HL-60 (cell line): ENCODE results near the gene SPATA12.

Experiments
- DNase-seq, 2 experiments: peaks; one replicate each; pipeline ENCODE4 v3.0.0-alpha.2; 2010 to 2020; ENCODE audit warnings: low read depth in 1 of 2, low spot score in 1 of 2
- H3K27ac ChIP-seq: fragments of 250-450 bp; sonication (Bioruptor Pico); replicated peaks from 2 replicates; pipeline ENCODE4 v1.5.1; 2020; ENCODE audit warnings: mild to moderate bottlenecking, moderate library complexity
- H3K27me3 ChIP-seq: fragments of 250-450 bp; sonication (Bioruptor Pico); 2 replicates; pipeline ENCODE4 v1.5.1; 2021; ENCODE audit warnings: mild to moderate bottlenecking, moderate library complexity; ENCODE audit not compliant: insufficient read depth, poor library complexity, severe bottlenecking
- H3K4me3 ChIP-seq: replicated peaks from 2 replicates; pipeline ENCODE4 v1.5.1; 2011; ENCODE audit warnings: mild to moderate bottlenecking, control low read depth, low read length; ENCODE audit not compliant: insufficient read depth
- CTCF ChIP-seq: IDR thresholded peaks from one replicate; pipeline ENCODE4 v1.5.1; 2011; ENCODE audit warnings: low read length, control low read depth, inconsistent platforms; ENCODE audit not compliant: insufficient read depth
- GABPA ChIP-seq: IDR thresholded peaks from 2 replicates; pipeline ENCODE4 v1.6.1; 2012; ENCODE audit warnings: low read depth
- POLR2AphosphoS5 ChIP-seq: IDR thresholded peaks from 2 replicates; pipeline ENCODE4 v1.6.1; 2012; ENCODE audit warnings: low read depth
- REST ChIP-seq: IDR thresholded peaks from 2 replicates; pipeline ENCODE4 v1.6.1; 2012; ENCODE audit warnings: low read depth; ENCODE audit not compliant: insufficient replicate concordance
- SPI1 ChIP-seq: IDR thresholded peaks from 2 replicates; pipeline ENCODE4 v1.6.1; 2012; ENCODE audit warnings: low read depth, mild to moderate bottlenecking, borderline replicate concordance

The SPATA12 gene

GRCh38 chr3:57048052-57048671, 12.3 kb upstream of the SPATA12 start:
- Histone ChIP-seq H3K27ac (no peak overlapping the region), H3K27me3 (no peaks in the 10 kb centered on the region), H3K4me3 (no peak overlapping the region)
- no peak for DNase-seq
- TF ChIP-seq SPI1 (no peak), POLR2AphosphoS5 (no peak), REST (no peak)

GRCh38 chr3:57048728-57049127, 11.7 kb upstream of the SPATA12 start:
- Histone ChIP-seq H3K4me3 (no peak overlapping the region), H3K27ac (no peak overlapping the region), H3K27me3 (no peaks in the 10 kb centered on the region)
- no peak for TF ChIP-seq SPI1
- no peak for TF ChIP-seq REST
- TF ChIP-seq CTCF = no peak
- TF ChIP-seq POLR2AphosphoS5 = no peak
- no peak for TF ChIP-seq GABPA
- DNase-seq = no peak

- Histone ChIP-seq H3K4me3 (no peak overlapping the region), H3K27ac (no peak overlapping the region), H3K27me3 (no peaks in the 10 kb centered on the region)
- no peak for TF ChIP-seq REST
- no peak for TF ChIP-seq CTCF
- no peak for TF ChIP-seq GABPA
- no peak for TF ChIP-seq SPI1
- no peak for TF ChIP-seq POLR2AphosphoS5
- no peak for DNase-seq
Observed at GRCh38 chr3:57052662-57053061, 7.8 kb upstream of the SPATA12 start.

GRCh38 chr3:57053122-57053521, 7.3 kb upstream of the SPATA12 start:
- H3K4me3 ChIP-seq = no peak overlapping the region
- no peak overlapping the region for H3K27ac ChIP-seq
- TF ChIP-seq SPI1 (no peak), POLR2AphosphoS5 (no peak), CTCF (no peak), GABPA (no peak), REST (no peak)
- DNase-seq = no peak
- H3K27me3 ChIP-seq = no peaks in the 10 kb centered on the region
